Loucy (cell line): ENCODE data around the gene DENND4A.
"Not testable (repeated sequence)": the region's sequence is repeated elsewhere in the genome, so short reads cannot be mapped to it uniquely, and the experiment has no call there.

Experiments
- H2AFZ ChIP-seq: fragments of 200-600 bp; sonication (generic); 2 replicates; pipeline ENCODE4 v1.6.0; 2016; ENCODE audit warnings: antibody characterized with exemption, mild to moderate bottlenecking, low read length, moderate library complexity
- H3F3A ChIP-seq: fragments of 200-600 bp; 2 replicates; pipeline ENCODE4 v1.6.0; 2016; ENCODE audit warnings: antibody characterized with exemption, low read depth, mild to moderate bottlenecking
- H3K27me3 ChIP-seq: fragments of 200-600 bp; sonication (generic); 2 replicates; pipeline ENCODE4 v1.6.1; 2014; ENCODE audit warnings: low read length, mild to moderate bottlenecking; ENCODE audit not compliant: insufficient read depth, poor library complexity, severe bottlenecking
- H3K36me3 ChIP-seq: fragments of 200-600 bp; sonication (generic); 2 replicates; pipeline ENCODE4 v1.6.1; 2016; ENCODE audit warnings: low read length; ENCODE audit not compliant: insufficient read depth
- H3K4me1 ChIP-seq: fragments of 200-600 bp; sonication (generic); 2 replicates; pipeline ENCODE4 v1.5.1; 2014; ENCODE audit warnings: low read length, mild to moderate bottlenecking; ENCODE audit not compliant: insufficient read depth, poor library complexity, severe bottlenecking
- H3K4me2 ChIP-seq: fragments of 200-600 bp; sonication (generic); 2 replicates; pipeline ENCODE4 v1.6.0; 2014; ENCODE audit warnings: antibody characterized with exemption, low read length, low read depth, mild to moderate bottlenecking; ENCODE audit not compliant: poor library complexity, severe bottlenecking
- H3K4me3 ChIP-seq: fragments of 200-600 bp; sonication (generic); 2 replicates; pipeline ENCODE4 v1.5.1; 2014; ENCODE audit warnings: low read length, mild to moderate bottlenecking, mixed read lengths; ENCODE audit not compliant: poor library complexity, severe bottlenecking
- H3K79me2 ChIP-seq: fragments of 200-600 bp; sonication (generic); 2 replicates; pipeline ENCODE4 v1.6.1; 2014; ENCODE audit warnings: low read length; ENCODE audit not compliant: insufficient read depth
- H3K9ac ChIP-seq: fragments of 200-600 bp; sonication (generic); 2 replicates; pipeline ENCODE4 v1.6.0; 2014; ENCODE audit warnings: mild to moderate bottlenecking, low read depth, low read length, moderate library complexity; ENCODE audit not compliant: poor library complexity, severe bottlenecking
- H3K9me2 ChIP-seq: fragments of 200-600 bp; sonication (generic); replicated peaks from 2 replicates; pipeline ENCODE4 v1.6.1; 2016; ENCODE audit warnings: low read depth, low read length, mixed read lengths
- H3K9me3 ChIP-seq: fragments of 200-600 bp; sonication (generic); 2 replicates; pipeline ENCODE4 v1.6.1; 2014; ENCODE audit warnings: mild to moderate bottlenecking, antibody characterized with exemption, low read length, low read depth; ENCODE audit not compliant: insufficient read depth
- H4K20me1 ChIP-seq: fragments of 200-600 bp; sonication (generic); 2 replicates; pipeline ENCODE4 v1.6.0; 2014; ENCODE audit warnings: antibody characterized with exemption, low read length, mild to moderate bottlenecking; ENCODE audit not compliant: insufficient read depth, poor library complexity, severe bottlenecking
- CTCF ChIP-seq: fragments of 200-600 bp; sonication (generic); conservative IDR thresholded peaks from 2 replicates; pipeline ENCODE4 v1.5.1; 2014; ENCODE audit warnings: mild to moderate bottlenecking, antibody characterized with exemption, low read length
- EZH2phosphoT487 ChIP-seq: fragments of 200-600 bp; IDR thresholded peaks from 2 replicates; pipeline ENCODE4 v1.6.1; 2018; ENCODE audit warnings: antibody characterized with exemption, mild to moderate bottlenecking, moderate library complexity, borderline replicate concordance

The DENND4A gene

GRCh38 chr15:65812916-65813315, 20.8 kb upstream of the DENND4A start:
- no peak overlapping the region for H3K4me2 ChIP-seq
- no peak overlapping the region for H2AFZ ChIP-seq
- no peaks in the 10 kb centered on the region for H4K20me1 ChIP-seq
- H3K4me1 ChIP-seq, result no peaks in the 10 kb centered on the region
- no peaks in the 10 kb centered on the region for H3K9me2 ChIP-seq
- no peaks in the 10 kb centered on the region for H3K9me3 ChIP-seq
- no peaks in the 10 kb centered on the region for H3F3A ChIP-seq
- H3K79me2 ChIP-seq, result no peaks in the 10 kb centered on the region
- no peaks in the 10 kb centered on the region for H3K36me3 ChIP-seq
- no peaks in the 10 kb centered on the region for H3K27me3 ChIP-seq
- H3K9ac ChIP-seq, result no peak overlapping the region
- H3K4me3 ChIP-seq, result no peak overlapping the region
- no peak for TF ChIP-seq EZH2phosphoT487
- no peak for TF ChIP-seq CTCF

- peaks cover 2% of the 10 kb centered on the region for H3K4me1 ChIP-seq
- H4K20me1 ChIP-seq, result no peaks in the 10 kb centered on the region
- no peaks in the 10 kb centered on the region for H3K36me3 ChIP-seq
- TF ChIP-seq CTCF (no peak), EZH2phosphoT487 (no peak)
- H3K27me3 ChIP-seq, result no peaks in the 10 kb centered on the region
- H3K9me3 ChIP-seq, result no peaks in the 10 kb centered on the region
- no peak overlapping the region for H3K4me3 ChIP-seq
- no peaks in the 10 kb centered on the region for H3K79me2 ChIP-seq
- no peak overlapping the region for H2AFZ ChIP-seq
- no peak overlapping the region for H3K9ac ChIP-seq
- H3F3A ChIP-seq, result no peaks in the 10 kb centered on the region
- H3K4me2 ChIP-seq, result no peak overlapping the region
- H3K9me2 ChIP-seq, result no peaks in the 10 kb centered on the region
Measured at GRCh38 chr15:65812467-65812866, 20.4 kb upstream of the DENND4A start.

- Histone ChIP-seq H4K20me1 (no peaks in the 10 kb centered on the region), H2AFZ (no peak overlapping the region), H3K36me3 (no peaks in the 10 kb centered on the region), H3K9me3 (no peaks in the 10 kb centered on the region), H3K9me2 (no peaks in the 10 kb centered on the region), H3K4me2 (no peak overlapping the region), H3K9ac (no peak overlapping the region), H3K27me3 (no peaks in the 10 kb centered on the region), H3K4me3 (no peak overlapping the region), H3F3A (no peaks in the 10 kb centered on the region), H3K79me2 (no peaks in the 10 kb centered on the region), H3K4me1 (peaks cover 8% of the 10 kb centered on the region)
- no peak for TF ChIP-seq EZH2phosphoT487
- TF ChIP-seq CTCF, result no peak
Measured at GRCh38 chr15:65811835-65812234, 19.7 kb upstream of the DENND4A start.

- H3K9ac ChIP-seq, H3K9me2 ChIP-seq, H4K20me1 ChIP-seq, H3K9me3 ChIP-seq, H3K4me3 ChIP-seq, H3K79me2 ChIP-seq, H3K36me3 ChIP-seq, H3K27me3 ChIP-seq, H2AFZ ChIP-seq, H3K4me2 ChIP-seq, H3F3A ChIP-seq: not testable (repeated sequence)
- peaks cover 12% of the 10 kb centered on the region for H3K4me1 ChIP-seq
Measured at GRCh38 chr15:65811011-65811733, 19.1 kb upstream of the DENND4A start.
